Posterior cingulate gyrus (tissue), 11 donors: ENCODE results near the gene P2RX6.
"Not testable (repeated sequence)": the region's sequence is repeated elsewhere in the genome, so short reads cannot be mapped to it uniquely, and the experiment has no call there.

Experiments
- DNase-seq, 10 donors: peaks; one replicate each; pipeline versions ENCODE4 v3.0.0 to v3.0.0-alpha.2; 2020 to 2021; ENCODE audit warnings: mixed read lengths in 3 of 10
- intact Hi-C: fragments of 100-400 bp; cut with DNase I; formaldehyde crosslinking; loops from one replicate; pipeline ENCODE4 v1.15.1; 2023

The P2RX6 gene

GRCh38 chr22:21014726-21015465, at the start of gene P2RX6:
TSS of gene P2RX6 (plus strand) at chr22:21015165. CDS start at chr22:21015175, 10 bp downstream.
- intact Hi-C loops = no loop called here
- peak in 4 of 10 donors; percentile 51 to 92 (median 69) for DNase-seq

GRCh38 chr22:20965888-20966855, 48.8 kb upstream of the P2RX6 start:
- peak in 2 of 10 donors; percentile 75 to 82 for DNase-seq
- intact Hi-C loops = no loop called here

GRCh38 chr22:20966883-20967696, 47.9 kb upstream of the P2RX6 start, which contains the start of gene AIFM3:
TSS of gene AIFM3 (plus strand) at chr22:20967255. CDS start at chr22:20967945, 690 bp downstream.
- intact Hi-C loops = no loop called here
- DNase-seq = peak in 6 of 10 donors; percentile 34 to 86 (median 74)

GRCh38 chr22:20967697-20968211, 47.2 kb upstream of the P2RX6 start:
- peak in 2 of 10 donors; percentile 75 to 76 for DNase-seq
- intact Hi-C loops = no loop called here

- peak in 1 of 10 donors; percentile 78 for DNase-seq
- intact Hi-C loops = no loop called here
These were observed 46.5 kb upstream of the P2RX6 start for GRCh38 chr22:20968281-20968977.

- intact Hi-C loops = no loop called here
- DNase-seq = no peak
These were observed 43.9 kb upstream of the P2RX6 start for GRCh38 chr22:20970939-20971657.

DNA sequence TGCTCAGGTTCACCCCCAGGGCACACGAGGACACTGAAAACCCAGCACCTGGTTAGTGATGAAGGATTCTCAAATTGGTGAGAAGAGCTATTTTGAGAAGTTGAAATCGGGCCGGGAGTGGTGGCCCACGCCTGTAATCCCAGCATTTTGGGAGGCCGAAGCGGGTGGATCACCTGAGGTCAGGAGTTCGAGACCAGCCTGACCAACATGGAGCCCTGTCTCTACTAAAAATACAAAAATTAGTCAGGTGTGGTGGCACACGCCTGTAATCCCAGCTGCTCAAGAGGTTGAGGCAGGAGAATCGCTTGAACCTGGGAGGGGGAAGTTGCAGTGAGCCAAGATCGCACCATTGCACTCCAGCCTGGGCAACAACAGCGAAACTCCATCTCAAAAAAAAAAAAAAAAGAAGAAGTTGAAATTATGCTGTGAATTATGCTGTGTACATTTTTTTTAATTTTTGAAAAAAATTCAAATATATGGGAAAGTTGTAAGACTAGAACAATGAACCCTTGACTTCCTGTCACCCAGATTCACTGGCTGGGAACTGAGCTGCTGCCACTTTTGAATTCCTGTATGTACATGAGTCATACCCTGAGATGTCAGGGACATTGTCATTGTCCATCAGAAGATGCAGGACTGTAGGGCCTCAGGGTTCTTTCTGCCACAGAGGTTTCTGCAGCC, 42.8 kb upstream of the P2RX6 start:
- DNase-seq, intact Hi-C loops: not testable (repeated sequence)

GRCh38 chr22:20972933-20973577, 41.9 kb upstream of the P2RX6 start:
- DNase-seq = no peak
- intact Hi-C loops = no loop called here

DNA sequence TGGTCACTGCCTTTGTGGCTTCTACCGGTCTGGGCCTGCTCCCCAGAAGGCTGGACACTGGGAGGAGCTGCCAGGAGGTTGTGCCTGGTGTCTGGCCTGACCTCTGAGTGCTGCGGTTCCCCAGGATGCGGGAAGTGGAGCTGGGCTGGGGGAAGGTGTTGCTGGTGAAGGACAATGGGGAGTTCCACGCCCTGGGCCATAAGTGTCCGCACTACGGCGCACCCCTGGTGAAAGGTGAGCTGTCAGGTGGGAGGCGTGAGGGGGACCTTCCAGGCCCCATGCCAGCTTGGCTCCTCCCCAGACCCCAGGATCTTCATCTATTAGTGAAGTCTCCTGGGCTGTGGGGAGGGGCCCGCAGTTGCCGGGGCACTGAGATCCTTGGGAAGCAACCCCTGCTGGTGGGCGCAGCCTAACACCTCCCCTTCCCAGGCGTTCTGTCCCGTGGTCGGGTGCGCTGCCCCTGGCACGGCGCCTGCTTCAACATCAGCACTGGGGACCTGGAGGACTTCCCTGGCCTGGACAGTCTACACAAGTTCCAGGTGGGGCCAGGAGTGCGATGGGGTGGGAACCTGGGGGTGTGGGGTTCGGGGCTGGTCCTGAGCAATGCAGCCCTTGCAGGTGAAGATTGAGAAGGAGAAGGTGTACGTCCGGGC, 41.2 kb upstream of the P2RX6 start:
- no peak for DNase-seq

GRCh38 chr22:20974336-20974955, 40.5 kb upstream of the P2RX6 start:
- no peak for DNase-seq
- intact Hi-C loops = no loop called here

More for the DNA sequence above, 41.2 kb upstream of the P2RX6 start:
- intact Hi-C loops = no loop called here

DNA sequence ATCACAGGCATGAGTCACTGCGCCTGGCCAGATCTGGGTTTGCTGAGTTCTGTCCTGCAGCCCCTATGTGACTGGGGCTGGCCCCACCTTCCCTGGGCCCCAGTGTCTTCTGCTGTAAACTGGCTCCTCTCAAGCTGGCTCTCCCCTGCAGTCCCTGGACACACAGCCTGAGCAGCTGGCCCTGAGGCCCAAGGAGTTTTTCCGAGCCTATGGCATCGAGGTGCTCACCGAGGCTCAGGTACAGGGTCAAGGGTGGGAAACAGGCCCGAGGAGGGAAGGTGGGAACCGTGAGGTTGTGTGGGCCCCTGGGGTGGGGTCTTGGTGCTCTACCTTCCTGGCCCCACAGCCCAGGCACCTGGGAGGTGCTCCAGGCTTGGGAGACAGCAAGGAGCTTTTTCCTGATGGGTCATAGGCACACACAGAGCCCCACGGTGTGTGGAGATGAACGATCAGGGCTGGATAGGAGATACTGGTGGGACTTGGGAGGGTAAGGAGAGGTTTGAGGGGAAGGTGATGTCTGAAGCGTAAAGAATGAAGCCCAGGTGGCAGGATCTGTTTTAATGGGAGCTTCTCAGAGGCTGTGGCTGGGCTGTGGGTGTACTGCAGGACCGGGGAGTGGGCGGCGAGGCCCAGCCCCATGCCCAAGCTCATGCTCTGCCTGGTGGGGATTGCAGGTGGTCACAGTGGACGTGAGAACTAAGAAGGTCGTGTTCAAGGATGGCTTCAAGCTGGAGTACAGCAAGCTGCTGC, 39.2 kb upstream of the P2RX6 start:
- no peak for DNase-seq

GRCh38 chr22:20976291-20976877, 38.6 kb upstream of the P2RX6 start:
- no peak for DNase-seq
- intact Hi-C loops = no loop called here

More for the DNA sequence above, 39.2 kb upstream of the P2RX6 start:
- intact Hi-C loops = no loop called here

DNA sequence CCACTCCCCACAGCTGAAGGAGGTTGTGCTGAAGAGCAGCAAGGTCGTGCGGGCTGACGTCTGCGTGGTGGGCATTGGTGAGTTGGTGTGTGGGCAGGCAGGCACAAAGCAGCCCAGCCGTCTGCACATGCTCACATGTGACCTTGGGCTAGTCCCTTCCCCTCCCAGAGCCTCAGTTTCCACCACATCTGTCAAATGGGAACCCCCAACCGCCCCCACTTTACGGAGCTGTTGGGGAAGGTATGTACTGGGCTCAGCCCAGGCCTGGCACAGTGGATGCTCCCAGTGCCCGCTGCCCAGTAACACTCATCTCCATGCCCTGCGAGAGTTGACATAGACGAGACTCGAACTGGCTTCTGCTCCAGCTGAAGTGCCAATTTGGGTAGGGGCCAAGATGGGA, 37.9 kb upstream of the P2RX6 start:
- intact Hi-C loops = no loop called here
- no peak for DNase-seq

DNA sequence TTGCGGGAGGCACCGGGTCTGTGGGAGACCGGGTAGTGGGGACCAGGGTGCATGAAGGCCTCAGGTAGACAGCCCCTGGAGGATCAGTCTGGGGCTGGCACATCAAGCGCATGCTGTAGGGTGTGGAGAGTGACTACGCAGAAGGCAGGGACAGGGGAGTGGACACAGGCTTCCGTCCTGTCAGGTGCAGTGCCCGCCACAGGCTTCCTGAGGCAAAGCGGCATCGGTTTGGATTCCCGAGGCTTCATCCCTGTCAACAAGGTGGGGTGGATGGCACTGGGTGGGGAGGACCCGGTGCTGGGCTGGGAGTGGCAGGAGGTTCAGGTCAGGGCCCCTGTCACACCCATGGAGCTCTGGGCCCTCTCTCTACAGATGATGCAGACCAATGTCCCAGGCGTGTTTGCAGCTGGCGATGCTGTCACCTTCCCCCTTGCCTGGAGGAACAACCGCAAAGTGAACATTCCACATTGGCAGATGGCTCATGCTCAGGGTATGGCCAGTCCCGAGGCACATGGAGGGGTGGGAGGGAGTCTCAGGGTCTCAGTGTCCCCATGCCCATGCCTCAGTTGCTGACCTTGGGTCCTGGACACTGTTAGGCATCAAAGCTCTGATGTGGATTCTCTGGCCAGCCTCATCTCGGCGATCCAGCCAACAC, 37.3 kb upstream of the P2RX6 start:
- intact Hi-C loops = no loop called here
- DNase-seq = no peak

GRCh38 chr22:20978419-20978818, 36.5 kb upstream of the P2RX6 start:
- intact Hi-C loops = no loop called here
- no peak for DNase-seq
